Nephron (organoid): ENCODE measurements around the gene ZNF573.
"Not testable (repeated sequence)": the region's sequence is repeated elsewhere in the genome, so short reads cannot be mapped to it uniquely, and the experiment has no call there.

Experiments
- H3K27ac Mint-ChIP-seq, 3 experiments: 2 replicates each; pipeline ENCODE4 v1.8.0; 2020; ENCODE audit warnings: mixed read lengths in 3 of 3, mild to moderate bottlenecking in 2 of 3, moderate library complexity in 1 of 3
- H3K27me3 Mint-ChIP-seq: 2 replicates; pipeline ENCODE4 v1.8.0; 2021; ENCODE audit warnings: low read depth, mild to moderate bottlenecking, moderate library complexity, mixed read lengths
- H3K36me3 Mint-ChIP-seq: 2 replicates; pipeline ENCODE4 v1.8.0; 2020; ENCODE audit warnings: low read depth, mixed read lengths
- H3K4me1 Mint-ChIP-seq: 2 replicates; pipeline ENCODE4 v1.8.0; 2020; ENCODE audit warnings: mixed read lengths
- H3K4me3 Mint-ChIP-seq, 3 experiments: 2 replicates each; pipeline ENCODE4 v1.8.0; 2020; ENCODE audit warnings: mild to moderate bottlenecking in 3 of 3, mixed read lengths in 3 of 3, moderate library complexity in 2 of 3
- H3K9me3 Mint-ChIP-seq: 2 replicates; pipeline ENCODE4 v1.8.0; 2020; ENCODE audit warnings: mixed read lengths
- TF ChIP-seq, protein P1 (sequence below), 3 experiments: fragments of 200-600 bp; sonication (generic); IDR thresholded peaks; one replicate each; pipeline ENCODE4 v1.5.0; 2021; ENCODE audit warnings: antibody characterized with exemption in 3 of 3; ENCODE audit not compliant: unreplicated experiment in 3 of 3

Gene ZNF573

DNA sequence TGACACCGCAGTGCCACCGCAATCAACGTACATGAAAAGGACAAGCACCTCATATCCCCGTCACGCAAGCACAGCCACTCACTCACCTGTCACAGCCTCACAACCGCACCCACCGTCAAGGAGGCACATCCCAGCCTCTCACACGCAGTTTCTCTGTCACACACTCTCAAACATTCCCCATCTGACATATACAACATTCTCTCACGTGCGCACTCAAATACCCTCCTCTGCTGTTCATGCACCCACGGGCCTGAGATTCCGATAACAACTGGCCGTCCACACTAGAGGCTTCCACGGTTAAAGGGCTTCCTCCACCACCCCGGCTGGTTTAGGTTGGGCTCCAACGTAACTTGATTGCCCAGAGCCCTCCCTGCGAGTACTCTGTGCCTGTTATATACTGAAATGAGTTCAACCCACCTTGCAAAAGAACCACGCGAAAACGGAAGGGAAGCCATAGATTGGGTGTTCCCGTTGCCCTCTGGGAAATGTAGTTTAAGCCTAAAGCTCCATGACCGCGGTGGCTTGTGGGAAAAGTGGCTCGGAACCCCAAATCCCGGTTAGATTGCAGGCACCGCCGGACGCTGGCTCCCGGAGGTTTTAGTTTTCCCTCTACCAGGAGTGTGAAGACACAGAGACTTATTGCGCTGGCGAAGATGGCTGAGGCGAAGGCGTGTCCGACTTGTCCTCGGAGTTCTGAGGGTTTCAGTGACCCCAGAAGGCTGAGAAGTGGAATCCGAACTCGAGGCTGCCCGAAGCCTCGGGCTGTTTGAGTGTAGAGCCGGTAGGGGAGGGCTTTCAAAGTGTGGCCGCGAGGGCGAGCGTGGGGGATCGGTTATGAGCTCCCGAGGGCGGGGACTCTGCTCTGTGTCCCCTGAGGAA, at the start of gene ZNF573:
Gene ZNF573, minus strand, starts transcription at position 460 of the 879 bp plus-strand sequence. CDS start 5,857 bp downstream, outside the sequence.
- Mint-ChIP-seq H3K27ac (peak within 1 kb of the TSS; percentile 97 to 98 (median 98)), H3K4me1 (peaks cover 13% of the 10 kb centered on the region), H3K36me3 (peaks cover 52% of the 10 kb centered on the region), H3K9me3 (peaks cover 43% of the 10 kb centered on the region), H3K4me3 (peak within 1 kb of the TSS; percentile 93 to 99 (median 95)), H3K27me3 (no peaks in the 10 kb centered on the region)
- TF ChIP-seq, protein P1, sequence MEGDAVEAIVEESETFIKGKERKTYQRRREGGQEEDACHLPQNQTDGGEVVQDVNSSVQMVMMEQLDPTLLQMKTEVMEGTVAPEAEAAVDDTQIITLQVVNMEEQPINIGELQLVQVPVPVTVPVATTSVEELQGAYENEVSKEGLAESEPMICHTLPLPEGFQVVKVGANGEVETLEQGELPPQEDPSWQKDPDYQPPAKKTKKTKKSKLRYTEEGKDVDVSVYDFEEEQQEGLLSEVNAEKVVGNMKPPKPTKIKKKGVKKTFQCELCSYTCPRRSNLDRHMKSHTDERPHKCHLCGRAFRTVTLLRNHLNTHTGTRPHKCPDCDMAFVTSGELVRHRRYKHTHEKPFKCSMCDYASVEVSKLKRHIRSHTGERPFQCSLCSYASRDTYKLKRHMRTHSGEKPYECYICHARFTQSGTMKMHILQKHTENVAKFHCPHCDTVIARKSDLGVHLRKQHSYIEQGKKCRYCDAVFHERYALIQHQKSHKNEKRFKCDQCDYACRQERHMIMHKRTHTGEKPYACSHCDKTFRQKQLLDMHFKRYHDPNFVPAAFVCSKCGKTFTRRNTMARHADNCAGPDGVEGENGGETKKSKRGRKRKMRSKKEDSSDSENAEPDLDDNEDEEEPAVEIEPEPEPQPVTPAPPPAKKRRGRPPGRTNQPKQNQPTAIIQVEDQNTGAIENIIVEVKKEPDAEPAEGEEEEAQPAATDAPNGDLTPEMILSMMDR (IDR thresholded peaks at IDR 0.05; ENCODE audit: unreplicated experiment in 3 of 3) = no peak

DNA sequence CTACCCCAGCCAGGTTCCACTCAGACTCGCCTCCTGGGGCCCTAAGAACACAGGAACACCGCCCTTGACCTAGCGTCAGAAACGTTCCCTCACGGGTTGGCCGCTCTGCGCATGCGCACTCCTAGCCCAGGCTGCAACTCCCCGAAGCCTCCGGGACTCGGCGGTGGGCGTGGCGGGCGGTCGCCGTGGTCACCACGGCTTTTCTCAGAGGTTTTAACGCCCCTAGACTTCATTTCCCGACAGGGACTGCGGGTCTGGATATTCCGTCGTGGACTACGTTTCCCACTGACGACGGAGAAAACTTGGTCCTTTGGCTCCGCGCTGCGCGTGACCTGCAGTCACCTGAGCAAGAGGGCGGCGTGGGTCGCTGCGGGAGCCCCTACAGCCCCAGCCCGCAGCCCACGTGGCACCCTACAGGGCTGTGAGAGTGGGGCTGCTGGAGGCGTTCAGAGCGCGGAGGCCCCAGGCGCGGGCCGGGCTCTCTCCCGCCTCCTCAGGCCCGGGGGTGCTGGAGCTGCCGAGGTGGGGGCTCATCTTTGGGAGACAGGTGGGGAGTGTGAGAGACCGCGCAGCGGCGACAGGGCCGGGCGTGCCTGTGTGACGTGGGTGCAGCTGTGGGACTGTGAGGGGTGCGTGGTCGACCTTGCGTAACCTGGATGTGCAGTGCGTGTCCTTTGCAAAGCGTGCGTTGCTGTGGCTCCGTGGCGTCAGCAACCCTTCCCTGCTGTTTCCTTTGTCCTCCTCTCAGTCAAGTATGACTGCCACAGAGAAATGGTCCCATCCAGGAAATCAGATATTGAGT, 38.0 kb upstream of the ZNF573 start:
- TF ChIP-seq, protein P1 (IDR thresholded peaks at IDR 0.05; ENCODE audit: unreplicated experiment in 3 of 3) = no peak
- H3K4me1 Mint-ChIP-seq = no peaks in the 10 kb centered on the region
- H3K27me3 Mint-ChIP-seq = peaks cover 3% of the 10 kb centered on the region

DNA sequence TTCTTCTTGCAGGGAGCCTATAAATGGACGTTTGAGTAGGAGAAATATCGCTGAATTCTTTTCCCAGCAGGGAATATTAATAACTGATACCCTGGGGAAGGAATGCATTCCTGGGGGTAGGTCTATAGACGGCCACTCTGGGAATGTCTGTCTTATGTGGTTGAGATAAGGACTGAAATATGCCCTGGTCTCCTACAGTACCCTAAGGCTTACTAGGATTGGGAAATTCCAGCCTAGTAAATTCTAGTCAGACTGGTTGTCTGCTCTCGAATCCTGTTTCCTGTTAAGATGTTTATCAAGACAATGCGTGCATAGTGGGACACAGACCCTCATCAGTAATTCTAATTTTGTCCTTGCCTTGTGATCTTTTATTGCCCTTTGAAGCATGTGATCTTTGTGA, 36.2 kb upstream of the ZNF573 start:
- H3K27ac Mint-ChIP-seq = not testable (repeated sequence)

More for the DNA sequence above, 38.0 kb upstream of the ZNF573 start:
- Mint-ChIP-seq H3K36me3 (peaks cover 44% of the 10 kb centered on the region), H3K4me3 (peak overlapping the region; percentile 81 to 88 (median 88)), H3K9me3 (peaks cover 51% of the 10 kb centered on the region), H3K27ac (peak overlapping the region; percentile 48 to 61 (median 51))

DNA sequence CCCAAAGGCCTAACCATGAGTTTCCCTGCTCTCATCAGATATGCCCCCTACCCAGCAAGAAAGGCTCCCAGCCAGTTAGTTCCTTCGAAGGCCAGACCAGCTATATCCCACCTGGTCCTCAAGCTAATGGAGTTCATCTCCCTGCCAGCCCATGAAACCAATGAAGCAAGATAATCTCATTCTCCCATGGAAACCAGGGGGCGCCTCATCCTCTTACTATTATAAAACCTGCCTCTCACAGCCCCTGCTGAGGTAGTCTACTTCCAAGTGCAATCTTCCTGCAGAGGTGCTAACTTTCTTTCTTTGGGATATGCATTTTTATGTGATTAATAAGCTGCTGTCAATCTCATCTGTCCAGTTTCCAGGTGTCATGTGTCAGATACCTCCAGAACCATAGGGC, 34.0 kb upstream of the ZNF573 start:
- H3K4me1 Mint-ChIP-seq = no peaks in the 10 kb centered on the region
- H3K36me3 Mint-ChIP-seq = peaks cover 14% of the 10 kb centered on the region
- TF ChIP-seq, protein P1 (IDR thresholded peaks at IDR 0.05; ENCODE audit: unreplicated experiment in 3 of 3) = no peak
- H3K27ac Mint-ChIP-seq = no peak overlapping the region
- peaks cover 3% of the 10 kb centered on the region for H3K27me3 Mint-ChIP-seq
- no peak overlapping the region for H3K4me3 Mint-ChIP-seq
- H3K9me3 Mint-ChIP-seq = peaks cover 46% of the 10 kb centered on the region

More for the DNA sequence above, 36.2 kb upstream of the ZNF573 start:
- Mint-ChIP-seq H3K36me3 (peaks cover 28% of the 10 kb centered on the region), H3K9me3 (peaks cover 48% of the 10 kb centered on the region)
- not testable (repeated sequence) for H3K4me1 Mint-ChIP-seq, H3K4me3 Mint-ChIP-seq, H3K27me3 Mint-ChIP-seq

DNA sequence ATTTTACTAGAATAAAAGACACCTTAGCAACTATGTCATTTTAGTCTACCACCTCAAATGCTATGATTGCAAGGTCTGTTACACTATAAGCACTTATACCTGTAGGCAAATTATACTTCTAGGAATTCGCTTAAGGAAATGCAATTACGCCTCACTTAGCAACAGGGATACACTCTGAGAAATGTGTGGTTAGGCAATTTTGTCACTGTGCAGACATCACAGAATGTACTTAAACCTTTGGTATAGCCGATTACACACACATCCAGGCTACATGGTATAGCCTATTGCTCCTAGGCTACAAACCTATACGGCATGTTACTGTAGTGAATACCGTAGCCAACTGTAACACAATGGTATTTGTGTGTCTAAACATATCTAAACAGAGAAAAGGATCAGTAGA, 30.0 kb upstream of the ZNF573 start:
- Mint-ChIP-seq H3K27ac (no peak overlapping the region), H3K27me3 (no peaks in the 10 kb centered on the region), H3K36me3 (peaks cover 4% of the 10 kb centered on the region), H3K4me1 (no peaks in the 10 kb centered on the region), H3K9me3 (peaks cover 57% of the 10 kb centered on the region), H3K4me3 (no peak overlapping the region)
- TF ChIP-seq, protein P1 (IDR thresholded peaks at IDR 0.05; ENCODE audit: unreplicated experiment in 3 of 3) = no peak

DNA sequence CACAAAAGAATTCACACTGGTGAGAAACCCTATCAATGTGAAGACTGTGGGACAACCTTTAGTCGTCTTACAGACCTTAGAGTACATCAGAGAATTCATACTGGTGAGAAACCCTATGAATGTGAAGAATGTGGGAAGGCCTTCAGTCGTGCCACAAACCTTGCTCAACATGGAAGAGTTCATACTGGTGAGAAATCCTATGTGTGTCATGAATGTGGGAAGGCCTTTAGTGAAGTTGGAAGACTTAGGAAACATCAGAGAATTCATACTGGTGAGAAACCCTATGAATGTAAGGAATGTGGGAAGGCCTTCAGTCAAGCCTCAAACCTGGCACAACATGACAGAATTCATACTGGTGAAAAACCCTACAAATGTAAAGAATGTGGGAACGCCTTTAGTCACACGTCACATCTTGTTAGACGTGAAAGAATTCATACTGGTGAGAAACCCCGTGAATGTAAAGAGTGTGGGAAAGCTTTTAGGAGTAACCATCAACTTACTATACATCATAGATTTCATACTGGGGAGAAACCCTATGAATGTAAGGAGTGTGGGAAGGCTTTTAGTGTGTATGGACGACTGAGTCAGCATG, 24.0 kb upstream of the ZNF573 start:
- Mint-ChIP-seq H3K27ac (no peak overlapping the region), H3K36me3 (peaks cover 20% of the 10 kb centered on the region), H3K27me3 (no peaks in the 10 kb centered on the region), H3K4me3 (no peak overlapping the region), H3K9me3 (peaks cover 72% of the 10 kb centered on the region), H3K4me1 (no peaks in the 10 kb centered on the region)
- TF ChIP-seq, protein P1 (IDR thresholded peaks at IDR 0.05; ENCODE audit: unreplicated experiment in 3 of 3) = no peak
